Stimulated activated CD4-positive, alpha-beta T cell treated with anti-CD3 and anti-CD28 coated beads, Interleukin-12 subunit alpha, Interleukin-12 subunit beta, amount 100 ng/mL, for 24 hours (primary cell): ENCODE data around the gene UTP11.
A peak's percentile ranks its signal among the peaks of the same experiment; 100 is the strongest.

ENCODE experiments used
- DNase-seq, 2 experiments: peaks; one replicate each; pipeline ENCODE4 v3.0.0-alpha.2; 2020; ENCODE audit warnings: low read depth in 2 of 2

UTP11 gene

DNA sequence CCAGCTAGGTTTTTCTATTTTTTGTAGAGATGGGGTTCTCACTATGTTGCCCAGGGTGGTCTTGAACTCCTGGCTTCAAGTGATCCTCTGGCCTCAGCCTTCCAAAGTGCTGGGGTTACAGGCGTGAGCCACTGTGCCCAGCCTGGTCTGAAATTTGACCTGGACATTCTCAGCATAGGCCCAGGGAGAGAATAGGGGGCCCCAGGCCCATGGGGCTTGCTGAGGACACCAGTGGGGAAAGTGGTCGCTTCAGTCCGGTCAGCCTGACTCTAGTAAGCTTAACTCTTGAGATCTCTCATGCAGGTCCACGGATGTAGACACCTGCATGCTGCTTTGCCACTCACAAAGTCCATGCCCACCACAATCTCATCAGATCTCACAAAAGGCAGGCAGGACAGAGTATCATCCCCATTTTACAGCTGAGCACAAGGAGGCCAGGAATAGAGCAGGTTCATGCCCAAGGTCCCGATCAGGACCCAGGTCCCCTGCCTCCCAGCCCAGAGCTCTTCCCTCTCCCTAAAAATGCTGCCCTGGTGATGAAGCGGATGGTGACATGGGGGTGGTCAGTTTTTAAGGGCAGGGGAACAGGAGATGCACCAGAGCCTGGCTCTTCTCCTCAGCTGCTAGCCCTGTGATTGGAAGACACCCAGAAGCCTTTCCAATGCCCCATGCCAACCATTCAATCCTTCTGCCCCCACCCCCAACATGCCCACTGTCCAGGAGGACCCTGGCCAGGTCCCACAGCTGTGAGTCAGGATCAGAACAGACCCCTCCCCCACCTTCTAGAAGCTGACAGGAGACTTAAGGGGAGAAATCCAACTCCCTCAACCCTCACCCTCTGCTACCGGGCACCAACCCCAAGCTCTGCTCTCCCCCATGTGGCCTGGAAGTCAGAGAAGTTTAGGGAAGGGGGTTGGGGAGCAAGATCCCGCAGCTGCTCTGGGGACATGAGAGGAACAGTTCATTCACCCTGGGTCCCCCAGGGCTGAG lies 9.0 kb upstream of the UTP11 start:
- no peak for DNase-seq

- no peak for DNase-seq
Measured at GRCh38 chr1:38004284-38005108, 8.0 kb upstream of the UTP11 start.

GRCh38 chr1:38005195-38006007 lies 7.1 kb upstream of the UTP11 start, which contains the start of gene FHL3:
Gene FHL3, minus strand, starts transcription at chr1:38005514. Its CDS starts 6,102 bp downstream, at chr1:37999412.
- peak in 1 of 2 experiments; percentile 48 for DNase-seq

DNA sequence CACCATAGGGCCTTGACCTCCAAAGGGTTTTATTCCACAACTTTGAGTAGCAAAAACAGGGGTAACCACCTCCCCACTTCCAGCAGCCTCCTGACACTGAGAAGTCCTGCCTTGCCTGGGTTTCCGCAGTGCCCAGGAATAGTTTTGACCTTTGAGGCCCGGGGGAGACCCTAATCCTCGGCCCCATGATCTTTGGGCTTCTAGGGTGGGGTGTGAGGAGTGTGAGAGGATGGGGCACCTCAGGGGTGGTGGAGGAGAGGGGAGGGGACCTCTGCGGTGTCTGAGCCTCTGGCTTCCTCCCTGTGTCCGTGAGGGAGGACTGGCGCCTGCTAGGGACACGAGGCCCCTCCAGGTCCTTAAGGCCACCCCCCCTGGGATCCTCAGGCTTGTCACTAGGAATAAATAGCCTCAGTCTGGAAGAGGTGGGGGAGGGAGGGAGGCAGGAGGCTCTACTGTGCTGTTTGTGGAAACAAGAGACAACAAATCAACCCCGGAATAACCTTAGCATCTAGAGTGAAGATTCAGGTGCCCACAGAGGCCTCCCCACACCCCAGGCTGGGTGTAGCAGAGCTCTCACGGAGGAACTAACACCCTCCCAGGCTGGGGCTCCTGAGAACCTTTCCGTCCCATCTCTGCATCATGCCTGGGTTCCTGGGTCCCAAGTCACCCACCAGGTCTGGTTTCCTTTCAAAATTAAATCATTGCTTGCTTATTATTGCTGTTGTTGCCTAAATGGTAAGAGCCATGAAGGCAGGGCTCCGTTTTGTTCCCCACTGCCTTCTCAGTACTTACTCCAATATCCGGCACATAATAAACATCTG lies 6.3 kb upstream of the UTP11 start:
- DNase-seq, result no peak

DNA sequence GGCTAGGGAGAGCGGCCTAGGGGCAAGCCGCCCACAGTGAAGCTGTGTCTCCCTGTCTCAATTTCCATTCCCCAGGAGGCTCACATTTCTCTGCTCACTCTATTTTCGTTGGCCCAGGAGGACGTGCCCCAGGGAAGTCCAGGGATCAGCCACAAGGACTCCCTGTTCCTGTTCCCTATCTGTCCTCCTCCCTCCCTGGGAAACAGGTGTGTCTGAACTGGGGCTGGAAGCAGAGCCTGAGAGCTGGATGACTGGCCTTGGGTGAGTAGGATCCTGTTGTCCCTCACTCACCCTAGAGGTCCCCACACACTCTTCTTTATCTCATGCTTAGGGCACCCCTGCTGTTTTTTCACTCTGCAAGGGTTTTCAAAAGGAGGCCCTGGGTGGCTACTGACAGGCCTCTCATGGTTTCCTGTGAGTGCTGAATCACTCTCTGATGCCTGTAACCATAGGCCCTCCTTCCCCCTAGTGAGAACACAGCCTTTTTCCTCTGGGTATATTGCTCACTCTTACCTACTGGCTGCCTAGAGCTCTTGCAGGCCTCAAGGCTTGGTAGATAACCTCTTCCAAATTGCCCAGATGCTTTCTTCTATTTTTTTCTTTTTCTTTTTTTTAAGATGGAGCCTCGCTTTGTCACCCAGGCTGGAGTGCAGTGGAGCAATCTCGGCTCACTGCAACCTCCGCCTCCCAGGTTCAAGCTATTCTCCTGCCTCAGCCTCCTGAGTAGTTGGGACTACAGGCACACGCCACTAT lies 3.3 kb upstream of the UTP11 start:
- no peak for DNase-seq

- no peak for DNase-seq
Measured at GRCh38 chr1:38009841-38010180, 2.7 kb upstream of the UTP11 start.

- no peak for DNase-seq
Measured at GRCh38 chr1:38013227-38013622, 691 bp downstream of the UTP11 start.

- DNase-seq, result no peak
Measured at GRCh38 chr1:38014171-38014570, 1.6 kb downstream of the UTP11 start.

- no peak for DNase-seq
Measured at GRCh38 chr1:38014724-38015424, 2.3 kb downstream of the UTP11 start.

DNA sequence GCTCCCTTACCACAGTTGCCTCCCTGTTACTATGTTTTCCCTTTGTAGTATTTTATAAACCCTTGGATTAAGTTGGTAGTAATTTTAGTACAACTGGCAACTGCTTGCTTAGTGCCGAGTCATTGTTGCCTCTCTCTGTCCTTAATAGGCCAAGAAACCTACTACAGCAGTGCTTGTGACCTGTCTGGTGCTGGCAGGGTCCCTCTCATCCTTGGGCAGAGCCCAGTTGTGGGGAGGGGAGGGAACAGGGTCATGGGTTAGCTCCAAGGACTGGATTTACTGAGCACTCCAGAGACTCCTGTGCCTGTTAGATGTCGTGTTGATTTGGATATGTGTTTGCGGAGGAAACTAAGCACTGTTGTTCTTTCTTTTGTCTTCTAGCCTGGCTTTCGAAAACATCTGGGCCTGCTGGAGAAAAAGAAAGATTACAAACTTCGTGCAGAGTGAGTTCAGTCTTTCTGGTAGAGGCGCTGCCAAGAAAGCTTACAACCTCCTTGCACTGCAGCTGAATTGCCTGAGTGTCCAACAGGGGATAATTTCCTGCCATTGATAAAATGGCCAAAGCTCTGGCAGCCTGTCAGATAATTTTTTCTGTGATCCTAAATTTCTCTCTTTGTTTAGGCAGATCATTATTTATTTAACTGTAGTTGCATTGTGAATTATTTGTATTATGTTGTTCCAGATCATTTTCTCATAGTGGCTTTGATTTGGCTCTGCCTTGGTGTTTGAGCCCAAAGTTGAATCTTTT lies 3.6 kb downstream of the UTP11 start:
- no peak for DNase-seq

GRCh38 chr1:38018864-38019343 lies 6.4 kb downstream of the UTP11 start:
- DNase-seq, result no peak

DNA sequence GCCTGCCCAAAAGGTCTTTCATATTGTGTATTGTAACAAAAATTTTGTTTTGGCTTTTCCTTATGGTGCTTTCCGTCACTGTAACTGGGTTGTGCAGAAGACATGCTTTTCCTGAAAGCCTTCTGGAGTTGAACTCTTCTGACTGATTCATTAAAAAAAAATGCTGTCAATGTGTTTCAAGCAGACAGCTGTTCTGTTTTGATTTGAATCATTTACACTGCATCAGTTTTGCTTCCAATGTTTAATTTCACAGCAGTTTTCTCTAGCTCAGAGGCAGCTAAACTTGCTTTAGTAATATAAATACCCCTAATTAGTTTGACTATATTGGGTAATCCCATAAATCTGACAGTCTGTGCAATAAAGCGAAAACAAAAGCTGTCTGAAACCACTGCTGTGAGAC lies 7.9 kb downstream of the UTP11 start:
- DNase-seq, result no peak

GRCh38 chr1:38021969-38022368 lies 9.4 kb downstream of the UTP11 start:
- DNase-seq, result no peak

- DNase-seq, result no peak
Measured at GRCh38 chr1:38022810-38023209, 10.3 kb downstream of the UTP11 start.

DNA sequence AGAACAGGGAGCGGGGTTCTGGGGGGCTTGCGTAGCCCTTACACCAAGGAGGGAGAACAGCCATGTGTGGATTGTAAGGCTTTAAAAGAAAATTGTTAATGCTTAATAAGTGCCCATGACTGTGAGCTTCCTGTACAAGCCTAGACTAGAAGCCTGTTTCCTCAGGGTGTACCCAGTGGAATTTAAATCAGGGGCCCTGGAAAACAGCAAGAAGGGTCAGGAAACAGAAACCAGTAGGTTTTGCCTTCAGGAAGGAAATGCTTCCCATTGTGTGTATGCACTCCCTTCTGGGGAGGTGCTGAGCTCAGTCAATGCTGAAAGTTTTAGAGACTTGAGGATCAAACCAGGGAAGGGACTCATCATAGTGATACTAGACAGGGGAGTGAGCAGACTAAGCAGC lies 12.7 kb downstream of the UTP11 start:
- no peak for DNase-seq

- DNase-seq, result no peak
Measured at GRCh38 chr1:38025664-38026063, 13.1 kb downstream of the UTP11 start.

- DNase-seq, result no peak
Measured at GRCh38 chr1:38026592-38027200, 14.2 kb downstream of the UTP11 start.
